ENCODE data around the gene OR2W1.

Gene OR2W1

GRCh38 chr6:28996844-28997510, 48.0 kb downstream of the OR2W1 start:
- DNase-seq (ENCODE audit: low read depth in 2 of 3, low spot score in 1 of 3): no peak

GRCh38 chr6:28995093-28995650, 49.8 kb downstream of the OR2W1 start:
- no peak for DNase-seq (ENCODE audit: low read depth in 2 of 3, low spot score in 1 of 3)
